ENCODE results near the gene CCZ1.
"Not testable (repeated sequence)": the region's sequence is repeated elsewhere in the genome, so short reads cannot be mapped to it uniquely, and the experiment has no call there.

CCZ1 gene

GRCh38 chr7:5869691-5870090, 28.8 kb upstream of the CCZ1 start:
- no peak for TF ChIP-seq CTCF (IDR thresholded peaks at IDR 0.05; ENCODE audit: low read depth, low read length, missing control alignments)
- no peak overlapping the region for H3K4me3 ChIP-seq (ENCODE audit: low read depth, low read length)
- DNase-seq (ENCODE audit: low read depth) = no peak

- DNase-seq (ENCODE audit: low read depth) = no peak
- TF ChIP-seq CTCF (IDR thresholded peaks at IDR 0.05; ENCODE audit: low read depth, low read length, missing control alignments) = no peak
- H3K4me3 ChIP-seq (ENCODE audit: low read depth, low read length) = no peak overlapping the region
Observed at GRCh38 chr7:5870311-5870710, 28.2 kb upstream of the CCZ1 start.

- H3K4me3 ChIP-seq (ENCODE audit: low read depth, low read length) = no peak overlapping the region
Observed at GRCh38 chr7:5872326-5872725, 26.2 kb upstream of the CCZ1 start.

GRCh38 chr7:5879591-5879990, 18.9 kb upstream of the CCZ1 start:
- DNase-seq (ENCODE audit: low read depth); H3K4me3 ChIP-seq (ENCODE audit: low read depth, low read length): not testable (repeated sequence)

More at GRCh38 chr7:5872326-5872725, 26.2 kb upstream of the CCZ1 start:
- no peak for TF ChIP-seq CTCF (IDR thresholded peaks at IDR 0.05; ENCODE audit: low read depth, low read length, missing control alignments)
- no peak for DNase-seq (ENCODE audit: low read depth)

GRCh38 chr7:5880106-5880505, 18.4 kb upstream of the CCZ1 start:
- DNase-seq (ENCODE audit: low read depth) = not testable (repeated sequence)

GRCh38 chr7:5884431-5884830, 14.1 kb upstream of the CCZ1 start:
- H3K4me3 ChIP-seq (ENCODE audit: low read depth, low read length); DNase-seq (ENCODE audit: low read depth): not testable (repeated sequence)

More at GRCh38 chr7:5880106-5880505, 18.4 kb upstream of the CCZ1 start:
- H3K4me3 ChIP-seq (ENCODE audit: low read depth, low read length) = not testable (repeated sequence)

- not testable (repeated sequence) for H3K4me3 ChIP-seq (ENCODE audit: low read depth, low read length); DNase-seq (ENCODE audit: low read depth)
Observed at GRCh38 chr7:5888021-5888420, 10.5 kb upstream of the CCZ1 start.

- not testable (repeated sequence) for DNase-seq (ENCODE audit: low read depth)
Observed at GRCh38 chr7:5890244-5890643, 8.3 kb upstream of the CCZ1 start.

GRCh38 chr7:5892498-5892897, 6.0 kb upstream of the CCZ1 start:
- H3K4me3 ChIP-seq (ENCODE audit: low read depth, low read length) = no peak overlapping the region
- no peak for DNase-seq (ENCODE audit: low read depth)
- TF ChIP-seq CTCF (IDR thresholded peaks at IDR 0.05; ENCODE audit: low read depth, low read length, missing control alignments) = no peak

More at GRCh38 chr7:5890244-5890643, 8.3 kb upstream of the CCZ1 start:
- not testable (repeated sequence) for H3K4me3 ChIP-seq (ENCODE audit: low read depth, low read length)

GRCh38 chr7:5897369-5897919, 1.1 kb upstream of the CCZ1 start:
- not testable (repeated sequence) for DNase-seq (ENCODE audit: low read depth); H3K4me3 ChIP-seq (ENCODE audit: low read depth, low read length)

GRCh38 chr7:5903002-5903401, 4.5 kb downstream of the CCZ1 start:
- DNase-seq (ENCODE audit: low read depth); H3K4me3 ChIP-seq (ENCODE audit: low read depth, low read length): not testable (repeated sequence)

GRCh38 chr7:5904726-5905125, 6.2 kb downstream of the CCZ1 start:
- not testable (repeated sequence) for DNase-seq (ENCODE audit: low read depth); H3K4me3 ChIP-seq (ENCODE audit: low read depth, low read length)

- H3K4me3 ChIP-seq (ENCODE audit: low read depth, low read length); DNase-seq (ENCODE audit: low read depth): not testable (repeated sequence)
Observed at GRCh38 chr7:5908835-5909234, 10.3 kb downstream of the CCZ1 start.

- H3K4me3 ChIP-seq (ENCODE audit: low read depth, low read length); DNase-seq (ENCODE audit: low read depth): not testable (repeated sequence)
Observed at GRCh38 chr7:5916529-5916928, 18.0 kb downstream of the CCZ1 start.

- DNase-seq (ENCODE audit: low read depth); H3K4me3 ChIP-seq (ENCODE audit: low read depth, low read length): not testable (repeated sequence)
Observed at GRCh38 chr7:5924180-5924579, 25.6 kb downstream of the CCZ1 start.
